ENCODE data around the gene INPP5B. TPM values are rescaled to one million over a fixed set of nuclear protein-coding genes. Genes with fewer than 3 reads are reported as not detected.

INPP5B gene
- total and polyA plus RNA-seq, 2 of the 13 experiments (the other 11 are each of a cell fraction or from before 2014, with no cell fraction given): 9.0 to 9.8 TPM

- no peak for TF ChIP-seq ZBTB40 (IDR thresholded peaks at IDR 0.05)
- no peak for TF ChIP-seq ZBTB40 (CRISPR knock-in tag; IDR thresholded peaks at IDR 0.05)
- TF ChIP-seq MAFK (conservative IDR thresholded peaks at IDR 0.05 in 1 of 2, IDR thresholded peaks at IDR 0.05 in 1 of 2; ENCODE audit: low read length in 2 of 2): peak in 1 of 2 experiments; percentile 58; a peak in 2 of 4 replicates
- no peak for TF ChIP-seq SKIL (CRISPR knock-in tag; IDR thresholded peaks at IDR 0.05; ENCODE audit: borderline replicate concordance)
These were observed 95.6 kb downstream of the INPP5B start (continued) for GRCh38 chr1:37851262-37851661.
